ENCODE data around the gene SRBD1.
A peak's percentile ranks its signal among the peaks of the same experiment; 100 is the strongest.

The SRBD1 gene

GRCh38 chr2:45611020-45611859, at the start of gene SRBD1:
Gene SRBD1, minus strand, starts transcription at chr2:45611267. Its CDS starts 5,826 bp downstream, at chr2:45605441.
- DNase-seq (ENCODE audit: low read depth in 2 of 2), result peak; percentile 89 to 96

DNA sequence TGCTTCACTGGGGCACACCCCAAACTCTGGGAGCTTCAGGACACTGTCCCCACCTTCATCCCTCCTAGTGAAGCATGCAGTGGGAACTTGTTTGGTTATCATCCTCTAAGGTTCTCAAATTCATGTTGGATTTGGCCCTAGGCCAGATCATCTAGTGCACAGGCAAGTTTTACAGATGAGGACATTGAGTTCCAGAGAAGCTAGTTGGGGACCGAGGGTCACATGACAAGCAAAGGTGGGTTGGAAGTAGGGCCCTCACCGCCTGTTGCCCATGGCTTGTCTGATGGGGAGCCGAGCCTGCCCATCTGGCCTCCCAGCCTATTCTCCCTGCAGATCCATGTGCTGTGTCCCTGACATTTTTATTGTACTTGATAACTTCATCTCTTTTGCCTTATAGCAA, 43.2 kb upstream of the SRBD1 start:
- no peak for DNase-seq (ENCODE audit: low read depth in 2 of 2)

DNA sequence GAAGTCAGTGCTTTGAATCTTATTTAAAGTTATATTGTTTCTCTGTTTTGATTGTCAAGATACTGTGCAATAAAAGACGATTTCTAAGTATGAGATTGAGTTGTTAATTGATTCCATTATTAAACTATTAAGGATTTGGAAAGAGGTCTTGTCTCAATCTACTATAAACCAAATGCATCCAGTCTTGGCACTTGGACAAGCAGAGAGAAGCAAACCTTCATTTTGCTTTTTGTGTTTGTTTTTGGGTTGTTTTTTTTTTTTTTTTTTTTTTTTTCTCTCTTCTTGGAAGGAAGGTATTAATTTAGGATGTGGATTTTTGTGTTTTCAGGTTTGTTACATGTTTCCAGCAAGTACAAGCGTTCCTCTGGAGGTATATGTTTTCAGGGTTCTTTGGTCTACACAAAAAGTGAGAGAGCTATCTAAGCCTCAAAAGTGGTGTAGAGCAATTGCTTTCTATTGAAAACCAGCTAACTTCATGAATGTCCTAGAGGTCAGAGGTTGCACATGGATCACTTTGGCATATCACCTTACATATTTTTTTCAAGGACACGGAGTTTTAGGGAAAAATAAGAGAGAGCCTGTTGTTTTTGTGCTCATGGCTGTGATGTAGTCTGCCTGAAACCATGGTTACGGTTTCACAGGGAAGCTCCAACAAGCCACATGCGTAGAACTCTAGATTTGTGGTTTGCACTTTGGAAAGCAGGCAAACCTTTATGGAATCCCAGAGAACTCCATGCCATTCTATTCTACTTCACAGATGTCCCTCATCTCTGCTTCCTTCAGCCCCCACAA, 42.3 kb upstream of the SRBD1 start:
- DNase-seq (ENCODE audit: low read depth in 2 of 2), result no peak

- DNase-seq (ENCODE audit: low read depth in 2 of 2), result peak in 1 of 2 experiments; percentile 1
Observed at GRCh38 chr2:45652090-45653031, 41.3 kb upstream of the SRBD1 start.

GRCh38 chr2:45651415-45652089, 40.5 kb upstream of the SRBD1 start, which contains the start of gene PRKCE:
Gene PRKCE, plus strand, starts transcription at chr2:45651675.
- peak in 1 of 2 experiments; percentile 48 for DNase-seq (ENCODE audit: low read depth in 2 of 2)

GRCh38 chr2:45650851-45651414, 39.9 kb upstream of the SRBD1 start:
- peak; percentile 80 to 81 for DNase-seq (ENCODE audit: low read depth in 2 of 2)

- DNase-seq (ENCODE audit: low read depth in 2 of 2), result peak; percentile 25 to 51
Observed at GRCh38 chr2:45649858-45650811, 39.1 kb upstream of the SRBD1 start.

GRCh38 chr2:45649462-45649857, 38.4 kb upstream of the SRBD1 start:
- no peak for DNase-seq (ENCODE audit: low read depth in 2 of 2)

GRCh38 chr2:45648636-45649035, 37.6 kb upstream of the SRBD1 start:
- DNase-seq (ENCODE audit: low read depth in 2 of 2), result no peak

DNA sequence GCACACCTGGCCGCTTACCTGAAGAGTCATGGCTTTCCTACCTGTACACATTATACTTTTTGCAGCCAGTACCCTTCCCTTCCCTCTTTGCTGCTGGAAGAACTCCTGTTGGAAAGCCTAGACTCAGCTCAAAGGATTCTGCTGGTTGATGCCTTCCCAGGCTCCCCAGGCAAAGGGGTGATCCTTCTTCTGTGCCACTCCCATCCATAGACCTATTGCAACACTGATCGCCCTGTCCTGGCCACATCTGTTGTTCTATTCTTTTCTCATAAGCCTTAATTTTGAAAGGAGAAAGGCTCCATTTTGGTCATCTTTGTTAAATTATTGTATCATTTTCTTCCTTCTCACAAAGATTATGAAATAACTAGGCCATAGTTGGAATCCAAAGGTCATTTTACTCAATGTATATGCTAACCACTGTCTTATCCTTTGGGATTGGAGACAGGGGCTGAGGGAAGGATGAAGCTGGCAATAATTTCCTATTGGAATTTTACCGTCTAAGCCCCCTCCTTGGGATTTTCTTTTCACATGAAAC, 37.0 kb upstream of the SRBD1 start:
- DNase-seq (ENCODE audit: low read depth in 2 of 2), result no peak

GRCh38 chr2:45647356-45647755, 36.3 kb upstream of the SRBD1 start:
- DNase-seq (ENCODE audit: low read depth in 2 of 2), result no peak

GRCh38 chr2:45646289-45646688, 35.2 kb upstream of the SRBD1 start:
- DNase-seq (ENCODE audit: low read depth in 2 of 2), result no peak

DNA sequence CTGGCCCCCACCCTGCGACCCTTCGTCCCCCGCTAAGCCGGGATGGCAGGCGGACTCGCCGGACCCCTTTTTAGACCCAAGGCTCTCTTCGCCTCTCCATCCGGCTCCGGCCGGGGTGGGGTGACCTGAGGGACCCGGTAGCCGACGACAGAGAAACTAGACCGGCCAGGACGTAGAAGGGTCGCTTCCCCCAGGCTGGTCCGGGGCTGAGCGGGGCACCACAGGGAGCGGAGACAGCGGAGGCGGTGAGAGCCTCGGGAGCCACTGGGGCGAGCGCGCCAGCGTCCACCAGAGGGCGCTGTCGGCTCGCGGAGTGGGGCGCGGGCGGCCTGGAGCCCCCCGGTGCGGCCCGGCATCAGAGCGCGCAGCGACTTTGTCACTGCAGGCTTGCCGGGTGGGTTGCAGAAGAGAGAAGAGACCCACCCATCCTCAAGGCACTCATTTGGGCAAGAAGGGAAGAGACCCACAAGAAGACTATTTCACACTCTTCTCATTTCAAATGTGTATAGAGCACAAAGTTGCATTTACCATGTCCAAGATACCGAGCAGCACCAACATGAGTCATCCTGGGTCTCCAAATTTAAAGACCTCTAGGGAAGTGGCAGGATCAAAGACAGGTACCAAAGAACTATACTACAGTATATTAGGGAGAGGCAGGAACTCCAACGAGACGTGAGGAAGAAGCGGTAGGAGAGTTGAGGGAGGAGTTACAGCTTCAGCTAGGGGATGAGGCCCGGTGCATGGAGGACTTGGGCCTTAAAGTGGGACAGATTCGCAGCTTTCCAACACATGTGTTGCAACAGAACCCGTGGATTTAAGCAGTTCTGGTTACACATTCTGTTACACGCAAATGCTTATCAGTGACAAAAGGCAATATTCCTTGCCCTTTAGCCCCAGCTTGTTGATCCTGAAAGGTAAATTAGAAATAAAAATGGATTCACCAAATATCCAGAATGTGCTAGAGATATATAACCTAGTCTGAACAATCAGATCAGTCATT, 32.8 kb upstream of the SRBD1 start:
- peak; percentile 43 to 59 for DNase-seq (ENCODE audit: low read depth in 2 of 2)

DNA sequence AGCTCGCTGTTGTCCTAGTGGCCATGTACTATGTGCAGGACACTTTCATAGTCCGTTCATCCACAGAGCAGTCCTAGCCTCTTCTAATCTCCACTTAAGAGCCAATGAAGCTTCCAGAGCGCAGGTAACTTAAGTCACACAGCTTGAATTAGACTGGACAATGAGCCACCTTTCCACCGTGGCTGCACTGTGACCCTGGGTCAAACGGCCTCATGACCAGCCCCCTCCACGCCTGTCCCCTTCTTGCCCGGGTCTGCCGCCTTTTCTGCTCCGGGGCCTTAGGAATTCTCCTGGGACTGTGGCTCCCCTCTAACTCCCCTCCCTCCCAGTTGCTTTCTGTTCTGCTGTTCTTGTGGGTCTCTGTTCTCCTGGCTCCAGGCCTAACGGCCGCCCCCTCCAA, 32.0 kb upstream of the SRBD1 start:
- no peak for DNase-seq (ENCODE audit: low read depth in 2 of 2)

- no peak for DNase-seq (ENCODE audit: low read depth in 2 of 2)
Observed at GRCh38 chr2:45640576-45640975, 29.5 kb upstream of the SRBD1 start.

GRCh38 chr2:45637440-45637839, 26.4 kb upstream of the SRBD1 start:
- DNase-seq (ENCODE audit: low read depth in 2 of 2), result no peak

- DNase-seq (ENCODE audit: low read depth in 2 of 2), result no peak
Observed at GRCh38 chr2:45636008-45636407, 24.9 kb upstream of the SRBD1 start.

- no peak for DNase-seq (ENCODE audit: low read depth in 2 of 2)
Observed at GRCh38 chr2:45634223-45634622, 23.2 kb upstream of the SRBD1 start.

Data from stimulated activated CD4-positive, alpha-beta T cell treated with anti-CD3 and anti-CD28 coated beads, Interleukin-12 subunit alpha, Interleukin-12 subunit beta, amount 100 ng/mL, for 24 hours (primary cell).